Suprapubic skin (tissue), 3 donors: Measurements from ENCODE around the gene SLC39A2.

Source experiments
- CTCF ChIP-seq, 2 donors: fragments of 200-600 bp in 1 of 2; fragments of 450-650 bp in 1 of 2; sonication (generic) in 1 of 2; IDR thresholded peaks; one replicate each; pipeline ENCODE4 v1.5.1; 2016 to 2019; ENCODE audit warnings: antibody characterized with exemption in 2 of 2, mild to moderate bottlenecking in 1 of 2, moderate library complexity in 1 of 2
- POLR2A ChIP-seq, 2 donors: fragments of 450-650 bp; IDR thresholded peaks; one replicate each; pipeline ENCODE4 v1.6.1; 2017; ENCODE audit warnings: antibody characterized with exemption in 2 of 2, mild to moderate bottlenecking in 2 of 2, moderate library complexity in 2 of 2

GRCh38 chr14:21016413-21017190 lies 17.5 kb downstream of the SLC39A2 start:
- TF ChIP-seq POLR2A (IDR thresholded peaks at IDR 0.05) (no peak), CTCF (IDR thresholded peaks at IDR 0.05) (no peak)
